HepG2 (cell line): ENCODE results near the gene ST6GALNAC4.

ENCODE experiments used
- CTCF ChIP-seq: sonication (generic); formaldehyde crosslinking; IDR thresholded peaks from 2 replicates; pipeline ENCODE4 v1.5.0; 2020; ENCODE audit warnings: mild to moderate bottlenecking, missing genetic modification reagents, moderate library complexity
- GTF2F1 ChIP-seq: fragments of 150-350 bp; IDR thresholded peaks from 2 replicates; pipeline ENCODE4 v1.6.1; 2014; ENCODE audit warnings: low read length
- NCOR1 ChIP-seq: fragments of 200-600 bp; sonication (generic); IDR thresholded peaks from 2 replicates; pipeline ENCODE4 v1.7.0; 2017; ENCODE audit warnings: antibody characterized with exemption, low read length, borderline replicate concordance
- NR2C2 ChIP-seq: sonication (generic); formaldehyde crosslinking; IDR thresholded peaks from 2 replicates; pipeline ENCODE4 v1.4.0; 2020; ENCODE audit warnings: missing genetic modification reagents, mild to moderate bottlenecking, moderate library complexity, borderline replicate concordance
- POLR2AphosphoS5 ChIP-seq: IDR thresholded peaks from 2 replicates; pipeline ENCODE4 v1.6.1; 2012; ENCODE audit warnings: low read depth, low read length
- SNAPC4 ChIP-seq: sonication (generic); formaldehyde crosslinking; IDR thresholded peaks from 2 replicates; pipeline ENCODE4 v1.4.0; 2020; ENCODE audit warnings: mild to moderate bottlenecking, missing genetic modification reagents
- ZIK1 ChIP-seq: sonication (generic); formaldehyde crosslinking; IDR thresholded peaks from 2 replicates; pipeline ENCODE4 v1.5.0; 2020; ENCODE audit warnings: mild to moderate bottlenecking, low read depth, missing genetic modification reagents, borderline replicate concordance
- ZNF275 ChIP-seq: sonication (generic); formaldehyde crosslinking; IDR thresholded peaks from 2 replicates; pipeline ENCODE4 v1.8.0; 2022; ENCODE audit warnings: missing genetic modification reagents, mild to moderate bottlenecking, inconsistent platforms, borderline replicate concordance

GRCh38 chr9:127892831-127893230 is 24.0 kb downstream of the ST6GALNAC4 start:
- TF ChIP-seq NCOR1, result no peak
- TF ChIP-seq CTCF (CRISPR knock-in tag), result no peak
- no peak for TF ChIP-seq GTF2F1
- no peak for TF ChIP-seq ZIK1 (CRISPR knock-in tag)
- TF ChIP-seq POLR2AphosphoS5, result no peak
- no peak for TF ChIP-seq ZNF275
- no peak for TF ChIP-seq SNAPC4 (CRISPR knock-in tag)
- no peak for TF ChIP-seq NR2C2 (CRISPR knock-in tag)
